ENCODE measurements around the gene FGD3. TPM values are rescaled to one million over a fixed set of nuclear protein-coding genes. Genes with fewer than 3 reads are reported as not detected.

Gene FGD3
- polyA plus RNA-seq, 4 donors = 1.4 to 8.2 (median 4.2) TPM

GRCh38 chr9:93025736-93026135, 78.4 kb downstream of the FGD3 start:
- no peak for DNase-seq (ENCODE audit: low read depth in 4 of 4, low spot score in 3 of 4)

- no peak for DNase-seq (ENCODE audit: low read depth in 4 of 4, low spot score in 3 of 4)
Observed at GRCh38 chr9:93026640-93027039, 79.3 kb downstream of the FGD3 start.

GRCh38 chr9:93027750-93028149, 80.4 kb downstream of the FGD3 start:
- DNase-seq (ENCODE audit: low read depth in 4 of 4, low spot score in 3 of 4) = no peak

- no peak for DNase-seq (ENCODE audit: low read depth in 4 of 4, low spot score in 3 of 4)
Observed at GRCh38 chr9:93028448-93029006, 81.2 kb downstream of the FGD3 start.

- DNase-seq (ENCODE audit: low read depth in 4 of 4, low spot score in 3 of 4) = no peak
Observed at GRCh38 chr9:93030642-93031628, 83.6 kb downstream of the FGD3 start.

- no peak for DNase-seq (ENCODE audit: low read depth in 4 of 4, low spot score in 3 of 4)
Observed at GRCh38 chr9:93031629-93032430, 84.5 kb downstream of the FGD3 start.

- DNase-seq (ENCODE audit: low read depth in 4 of 4, low spot score in 3 of 4) = no peak
Observed at GRCh38 chr9:93032545-93032944, 85.2 kb downstream of the FGD3 start.

- DNase-seq (ENCODE audit: low read depth in 4 of 4, low spot score in 3 of 4) = no peak
Observed at GRCh38 chr9:93033531-93033930, 86.2 kb downstream of the FGD3 start.

GRCh38 chr9:93035106-93035660, 87.9 kb downstream of the FGD3 start:
- DNase-seq (ENCODE audit: low read depth in 4 of 4, low spot score in 3 of 4) = no peak

- no peak for DNase-seq (ENCODE audit: low read depth in 4 of 4, low spot score in 3 of 4)
Observed at GRCh38 chr9:93035821-93036351, 88.6 kb downstream of the FGD3 start.

GRCh38 chr9:93036887-93037475, 89.7 kb downstream of the FGD3 start:
- no peak for DNase-seq (ENCODE audit: low read depth in 4 of 4, low spot score in 3 of 4)

- DNase-seq (ENCODE audit: low read depth in 4 of 4, low spot score in 3 of 4) = no peak
Observed at GRCh38 chr9:93037476-93037971, 90.2 kb downstream of the FGD3 start.

GRCh38 chr9:93038918-93039317, 91.6 kb downstream of the FGD3 start:
- no peak for DNase-seq (ENCODE audit: low read depth in 4 of 4, low spot score in 3 of 4)

GRCh38 chr9:93039456-93039855, 92.1 kb downstream of the FGD3 start:
- no peak for DNase-seq (ENCODE audit: low read depth in 4 of 4, low spot score in 3 of 4)

GRCh38 chr9:93039976-93040375, 92.7 kb downstream of the FGD3 start:
- no peak for DNase-seq (ENCODE audit: low read depth in 4 of 4, low spot score in 3 of 4)

GRCh38 chr9:93040409-93040808, 93.1 kb downstream of the FGD3 start:
- DNase-seq (ENCODE audit: low read depth in 4 of 4, low spot score in 3 of 4) = no peak

- no peak for DNase-seq (ENCODE audit: low read depth in 4 of 4, low spot score in 3 of 4)
Observed at GRCh38 chr9:93041108-93041802, 93.9 kb downstream of the FGD3 start.

- no peak for DNase-seq (ENCODE audit: low read depth in 4 of 4, low spot score in 3 of 4)
Observed at GRCh38 chr9:93043122-93043521, 95.8 kb downstream of the FGD3 start.

- no peak for DNase-seq (ENCODE audit: low read depth in 4 of 4, low spot score in 3 of 4)
Observed at GRCh38 chr9:93045521-93045920, 98.2 kb downstream of the FGD3 start.
